ENCODE data around the gene ZNF831. TPM values are rescaled to one million over a fixed set of nuclear protein-coding genes. Genes with fewer than 3 reads are reported as not detected.

Gene ZNF831
- 1 to 10 TPM in 3 of 4 donors, under 1 TPM in 1; 0.78 to 2.3 (median 1.6) TPM for total RNA-seq

- Histone ChIP-seq H3K27me3 (no peaks in the 10 kb centered on the region), H3K4me3 (replicated peaks in 1 of 3) (no peak within 1 kb of the TSS), H3K4me1 (no peaks in the 10 kb centered on the region), H3K9me3 (no peaks in the 10 kb centered on the region), H3K27ac (no peak within 1 kb of the TSS), H3K36me3 (no peaks in the 10 kb centered on the region)
- TF ChIP-seq CTCF (IDR thresholded peaks at IDR 0.05) (no peak), POLR2A (IDR thresholded peaks at IDR 0.05) (no peak)
- 80 to 85% methylated on average over 10 of the region's 10 CpGs for WGBS, 2 donors
- no peak for DNase-seq
- intact Hi-C loops (cut with DNase I), result no loop called here
Observed at GRCh38 chr20:59163631-59164530, at the start of gene ZNF831. Gene ZNF831, plus strand, starts transcription at chr20:59163821. Its CDS starts 27,199 bp downstream, at chr20:59191020.

- intact Hi-C loops (cut with DNase I), result no loop called here
- no peak for TF ChIP-seq CTCF (IDR thresholded peaks at IDR 0.05)
- TF ChIP-seq POLR2A (IDR thresholded peaks at IDR 0.05), result no peak
- Histone ChIP-seq H3K27ac (no peak overlapping the region), H3K9me3 (no peaks in the 10 kb centered on the region), H3K27me3 (no peaks in the 10 kb centered on the region), H3K36me3 (no peaks in the 10 kb centered on the region), H3K4me3 (replicated peaks in 1 of 3) (no peak overlapping the region), H3K4me1 (no peaks in the 10 kb centered on the region)
- DNase-seq, result no peak
- WGBS, 2 donors, result 81% methylated on average over 3 of the region's 3 CpGs
Observed at GRCh38 chr20:59117526-59117925, 46.1 kb upstream of the ZNF831 start.

- H3K4me1 ChIP-seq, result no peaks in the 10 kb centered on the region
- 84 to 85% methylated on average over 9 of the region's 9 CpGs for WGBS, 2 donors
Observed at GRCh38 chr20:59118855-59119254, 44.8 kb upstream of the ZNF831 start.

GRCh38 chr20:59120491-59120890 lies 43.1 kb upstream of the ZNF831 start:
- no peak for TF ChIP-seq CTCF (IDR thresholded peaks at IDR 0.05)
- TF ChIP-seq POLR2A (IDR thresholded peaks at IDR 0.05), result no peak

More at GRCh38 chr20:59118855-59119254, 44.8 kb upstream of the ZNF831 start:
- no peak overlapping the region for H3K4me3 ChIP-seq (replicated peaks in 1 of 3)
- H3K9me3 ChIP-seq, result no peaks in the 10 kb centered on the region
- H3K36me3 ChIP-seq, result no peaks in the 10 kb centered on the region
- TF ChIP-seq CTCF (IDR thresholded peaks at IDR 0.05) (no peak), POLR2A (IDR thresholded peaks at IDR 0.05) (no peak)
- H3K27me3 ChIP-seq, result no peaks in the 10 kb centered on the region
- DNase-seq, result no peak
- intact Hi-C loops (cut with DNase I), result no loop called here
- no peak overlapping the region for H3K27ac ChIP-seq

GRCh38 chr20:59120919-59121318 lies 42.7 kb upstream of the ZNF831 start:
- Histone ChIP-seq H3K4me1 (no peaks in the 10 kb centered on the region), H3K27me3 (no peaks in the 10 kb centered on the region), H3K27ac (no peak overlapping the region), H3K4me3 (replicated peaks in 1 of 3) (no peak overlapping the region), H3K36me3 (no peaks in the 10 kb centered on the region), H3K9me3 (no peaks in the 10 kb centered on the region)
- TF ChIP-seq CTCF (IDR thresholded peaks at IDR 0.05) (no peak), POLR2A (IDR thresholded peaks at IDR 0.05) (no peak)
- intact Hi-C loops (cut with DNase I), result no loop called here
- no peak for DNase-seq
- 91 to 94% methylated on average over 5 of the region's 5 CpGs for WGBS, 2 donors

More at GRCh38 chr20:59120491-59120890, 43.1 kb upstream of the ZNF831 start:
- H3K27me3 ChIP-seq, result no peaks in the 10 kb centered on the region
- no peaks in the 10 kb centered on the region for H3K4me1 ChIP-seq
- H3K4me3 ChIP-seq (replicated peaks in 1 of 3), result no peak overlapping the region
- WGBS, 2 donors, result 56 to 60% methylated on average over 7 of the region's 7 CpGs
- no peaks in the 10 kb centered on the region for H3K36me3 ChIP-seq
- no peak for DNase-seq
- no peak overlapping the region for H3K27ac ChIP-seq
- no peaks in the 10 kb centered on the region for H3K9me3 ChIP-seq
- intact Hi-C loops (cut with DNase I), result no loop called here

Data from thyroid gland (tissue), 4 donors.